ENCODE data around the gene ETV3L.
A peak's percentile ranks its signal among the peaks of the same experiment; 100 is the strongest.
"Not testable (repeated sequence)": the region's sequence is repeated elsewhere in the genome, so short reads cannot be mapped to it uniquely, and the experiment has no call there.

Gene ETV3L

GRCh38 chr1:157069601-157070000 lies 30.0 kb downstream of the ETV3L start:
- DNase-seq = no peak

- not testable (repeated sequence) for DNase-seq
These were observed 40.4 kb downstream of the ETV3L start for GRCh38 chr1:157059241-157059640.

GRCh38 chr1:157056269-157056668 lies 43.3 kb downstream of the ETV3L start:
- no peak for DNase-seq

GRCh38 chr1:157055729-157056128 lies 43.9 kb downstream of the ETV3L start:
- DNase-seq = not testable (repeated sequence)

- no peak for DNase-seq
These were observed 48.8 kb downstream of the ETV3L start for GRCh38 chr1:157050836-157051235.

- DNase-seq = no peak
These were observed 52.6 kb downstream of the ETV3L start for GRCh38 chr1:157047062-157047410.

GRCh38 chr1:157045250-157046218 lies 54.1 kb downstream of the ETV3L start, which contains the start of gene ARHGEF11:
ARHGEF11 (minus strand) TSS chr1:157045742; CDS start chr1:157044330, 1,412 bp downstream.
- peak; percentile 13 to 16 for DNase-seq

- DNase-seq = no peak
These were observed 55.3 kb downstream of the ETV3L start for GRCh38 chr1:157044326-157044725.

- no peak for DNase-seq
These were observed 55.9 kb downstream of the ETV3L start for GRCh38 chr1:157043685-157044084.

GRCh38 chr1:157042846-157043245 lies 56.8 kb downstream of the ETV3L start:
- no peak for DNase-seq

Measured in stimulated activated CD4-positive, alpha-beta T cell treated with anti-CD3 and anti-CD28 coated beads, Interleukin-2, amount 100 ng/mL, for 48 hours (primary cell).